Raji (cell line): Measurements from ENCODE around the gene ILKAP.

Experiments used
- POLR2A ChIP-seq: IDR thresholded peaks from 2 replicates; pipeline ENCODE4 v1.6.1; 2011; ENCODE audit warnings: low read depth, low read length, control low read depth; ENCODE audit not compliant: insufficient read depth

Gene ILKAP, protein sequence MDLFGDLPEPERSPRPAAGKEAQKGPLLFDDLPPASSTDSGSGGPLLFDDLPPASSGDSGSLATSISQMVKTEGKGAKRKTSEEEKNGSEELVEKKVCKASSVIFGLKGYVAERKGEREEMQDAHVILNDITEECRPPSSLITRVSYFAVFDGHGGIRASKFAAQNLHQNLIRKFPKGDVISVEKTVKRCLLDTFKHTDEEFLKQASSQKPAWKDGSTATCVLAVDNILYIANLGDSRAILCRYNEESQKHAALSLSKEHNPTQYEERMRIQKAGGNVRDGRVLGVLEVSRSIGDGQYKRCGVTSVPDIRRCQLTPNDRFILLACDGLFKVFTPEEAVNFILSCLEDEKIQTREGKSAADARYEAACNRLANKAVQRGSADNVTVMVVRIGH

DNA sequence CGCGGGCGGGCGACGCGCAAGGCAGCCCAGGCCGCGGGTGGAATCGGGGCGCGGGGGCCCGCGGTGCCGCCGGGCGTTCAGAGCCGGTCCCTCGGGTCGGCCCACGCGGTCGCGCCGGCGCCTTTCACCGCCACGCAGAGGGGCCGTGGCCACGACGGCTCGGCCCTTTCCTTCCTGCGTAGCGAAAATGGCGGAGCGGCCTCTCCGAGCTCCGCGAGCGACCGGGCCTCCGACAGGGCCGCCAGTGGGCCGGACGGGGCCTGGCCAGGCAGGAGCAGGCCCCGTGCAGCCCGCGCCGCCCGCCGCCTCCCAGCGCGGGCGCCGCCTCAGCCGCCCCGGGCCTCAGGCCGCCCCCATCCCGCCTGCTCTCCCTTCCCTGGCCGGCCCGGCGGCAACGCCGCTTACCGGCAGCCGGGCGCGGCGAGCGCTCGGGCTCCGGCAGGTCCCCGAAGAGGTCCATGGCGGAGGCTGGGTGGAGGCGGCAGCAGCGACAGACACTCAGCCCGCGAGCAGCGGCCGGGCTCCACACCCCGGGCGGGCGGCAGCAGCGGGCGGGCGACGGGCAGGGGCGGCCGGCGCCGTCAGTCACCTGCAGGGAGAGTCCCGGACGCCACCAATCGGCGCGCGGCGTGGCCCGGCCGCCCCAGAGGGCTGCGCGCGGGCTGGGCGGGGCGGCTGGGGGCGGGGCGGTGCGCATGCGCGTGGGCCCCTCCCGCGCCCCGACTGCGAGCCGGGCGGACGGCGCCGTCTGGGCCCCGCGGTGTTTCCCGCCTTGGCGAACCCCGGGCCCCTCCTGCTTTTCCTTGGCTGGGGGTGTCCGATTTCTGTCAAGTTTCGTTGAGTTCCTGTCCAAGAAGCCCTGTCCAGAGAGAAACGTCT is at the start of gene ILKAP:
TSS of gene ILKAP (minus strand) at position 602 of the 879 bp plus-strand sequence. CDS start at position 460, 142 bp downstream.
- peak; percentile 72 for TF ChIP-seq POLR2A

DNA sequence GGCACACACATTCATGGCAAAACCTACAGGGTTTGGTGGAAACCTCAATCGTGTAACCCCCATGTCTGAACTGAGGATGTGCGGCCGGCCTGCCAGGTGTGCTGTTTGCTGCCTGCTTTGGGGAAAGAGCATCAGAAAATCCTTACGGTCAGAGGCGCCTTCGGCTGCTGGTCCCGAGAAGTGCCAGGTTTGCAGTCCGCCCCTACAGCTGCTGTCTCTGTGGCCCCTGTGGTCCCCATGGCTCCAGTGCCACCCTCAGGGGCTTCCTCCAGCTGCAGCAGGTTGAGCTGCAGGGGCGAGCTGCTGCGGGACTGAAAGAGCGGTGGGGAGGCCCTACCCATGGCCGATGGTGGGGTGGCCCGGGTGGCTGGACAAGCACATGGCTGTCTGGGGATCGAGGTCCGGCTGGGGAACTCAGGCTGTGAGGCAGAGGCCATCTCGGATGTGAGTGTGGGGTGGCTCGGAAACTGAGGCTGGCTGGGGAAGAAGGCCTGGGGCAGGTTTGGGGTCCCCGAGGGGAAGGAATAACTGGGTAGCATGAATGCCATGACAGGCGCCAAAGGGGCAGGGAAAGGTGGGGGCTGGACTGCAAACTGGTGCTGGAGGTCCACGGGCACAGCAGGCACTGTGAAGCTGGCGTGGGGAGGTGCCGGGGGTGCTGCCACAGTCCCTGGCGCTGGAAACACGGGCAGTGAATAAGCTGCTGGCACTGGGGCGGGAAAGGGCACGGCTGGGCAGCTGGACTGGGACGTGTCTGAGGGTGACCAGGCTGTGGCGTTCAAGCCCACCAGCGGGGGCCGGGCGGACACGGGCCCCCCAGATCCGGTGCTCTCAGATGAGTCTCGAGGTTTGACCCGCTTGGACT is 49.5 kb upstream of the ILKAP start:
- TF ChIP-seq POLR2A: no peak

DNA sequence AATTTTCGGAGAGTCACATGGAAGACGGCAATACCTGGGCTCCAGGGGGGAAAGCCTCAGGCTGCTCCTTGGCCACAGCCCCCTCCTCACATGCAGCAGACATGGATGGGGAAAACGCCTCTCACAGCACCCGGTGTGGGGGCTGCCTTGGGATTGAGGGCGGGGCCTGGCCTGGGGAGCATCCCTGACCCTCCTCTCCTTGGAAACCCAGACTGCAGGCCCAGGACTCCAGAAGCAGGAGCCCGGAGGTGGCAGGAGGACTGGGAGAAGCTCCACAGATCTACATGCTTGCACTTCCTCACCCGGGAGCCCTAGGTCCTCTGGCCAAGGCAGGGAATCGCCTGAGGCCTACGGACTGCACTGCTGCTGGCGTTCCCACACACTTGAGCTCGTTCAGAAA is 48.5 kb upstream of the ILKAP start:
- no peak for TF ChIP-seq POLR2A

DNA sequence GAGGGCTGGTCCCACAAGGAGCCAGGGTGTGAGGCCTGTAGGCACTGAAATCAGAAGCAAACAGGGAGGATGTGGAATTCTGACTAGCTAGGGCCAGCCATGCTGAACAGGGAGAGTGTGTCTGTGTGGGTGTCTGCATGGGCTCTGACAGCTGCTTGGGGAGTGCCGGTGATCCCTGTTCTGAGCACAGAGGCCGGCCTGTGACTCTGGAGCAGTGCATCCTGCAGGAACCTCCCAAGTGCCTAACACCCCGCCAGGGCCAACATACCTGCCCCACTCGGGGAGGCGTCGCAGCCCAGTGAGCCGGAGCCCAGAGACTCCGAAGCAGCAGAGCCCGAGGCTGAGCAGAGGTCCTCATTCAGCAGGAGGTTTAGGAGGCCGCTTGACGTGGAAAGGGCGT is 47.8 kb upstream of the ILKAP start:
- no peak for TF ChIP-seq POLR2A

DNA sequence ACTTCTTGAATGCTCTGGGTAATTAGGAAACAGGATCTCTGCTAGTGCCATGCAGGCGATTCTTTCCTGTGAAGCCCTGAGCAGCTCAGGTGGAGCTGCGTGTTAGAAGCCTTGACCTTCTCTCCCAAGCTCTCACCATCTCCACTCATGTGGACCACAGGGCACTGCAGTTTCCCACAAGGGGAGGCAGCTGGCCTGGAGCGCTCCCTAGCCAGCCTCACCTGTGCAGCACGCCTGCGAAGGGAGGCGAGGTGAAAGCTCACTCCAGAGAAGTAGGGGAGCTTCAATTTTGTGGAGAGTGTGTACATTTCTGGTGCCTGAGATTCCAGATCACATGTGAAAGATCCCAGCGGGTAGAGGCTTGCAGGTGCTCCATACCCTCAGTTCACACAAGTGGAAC is 47.4 kb upstream of the ILKAP start:
- no peak for TF ChIP-seq POLR2A

DNA sequence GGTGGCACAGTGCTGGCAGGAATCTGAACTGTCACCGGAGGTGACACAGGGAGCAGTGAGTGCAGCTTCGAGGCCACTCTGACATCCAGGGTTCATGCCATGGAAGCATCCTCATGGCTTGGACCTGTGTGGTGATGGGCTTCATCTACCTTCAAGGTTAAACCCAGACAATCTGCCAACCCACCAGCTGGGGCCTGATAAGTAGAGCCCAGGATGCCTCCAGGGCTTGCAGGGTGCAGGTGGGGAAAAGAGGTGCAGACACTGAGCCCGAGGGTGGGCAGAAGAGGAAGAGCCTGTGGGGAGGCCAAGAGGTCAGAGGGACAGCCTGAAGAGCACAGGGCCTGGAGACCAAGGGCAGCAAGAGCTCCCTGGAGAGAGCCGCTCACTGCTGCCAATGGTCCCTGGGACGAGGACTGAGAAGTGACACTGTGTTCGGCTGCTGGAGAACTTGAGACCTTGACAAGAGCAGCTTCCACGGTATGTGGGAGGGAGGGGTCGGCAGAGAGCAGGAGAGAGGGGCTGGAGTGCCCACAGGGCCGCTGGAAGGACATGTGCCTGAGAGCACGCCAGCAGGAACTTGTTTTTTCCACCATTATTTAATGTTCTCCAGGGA is 44.5 kb upstream of the ILKAP start:
- TF ChIP-seq POLR2A: no peak

DNA sequence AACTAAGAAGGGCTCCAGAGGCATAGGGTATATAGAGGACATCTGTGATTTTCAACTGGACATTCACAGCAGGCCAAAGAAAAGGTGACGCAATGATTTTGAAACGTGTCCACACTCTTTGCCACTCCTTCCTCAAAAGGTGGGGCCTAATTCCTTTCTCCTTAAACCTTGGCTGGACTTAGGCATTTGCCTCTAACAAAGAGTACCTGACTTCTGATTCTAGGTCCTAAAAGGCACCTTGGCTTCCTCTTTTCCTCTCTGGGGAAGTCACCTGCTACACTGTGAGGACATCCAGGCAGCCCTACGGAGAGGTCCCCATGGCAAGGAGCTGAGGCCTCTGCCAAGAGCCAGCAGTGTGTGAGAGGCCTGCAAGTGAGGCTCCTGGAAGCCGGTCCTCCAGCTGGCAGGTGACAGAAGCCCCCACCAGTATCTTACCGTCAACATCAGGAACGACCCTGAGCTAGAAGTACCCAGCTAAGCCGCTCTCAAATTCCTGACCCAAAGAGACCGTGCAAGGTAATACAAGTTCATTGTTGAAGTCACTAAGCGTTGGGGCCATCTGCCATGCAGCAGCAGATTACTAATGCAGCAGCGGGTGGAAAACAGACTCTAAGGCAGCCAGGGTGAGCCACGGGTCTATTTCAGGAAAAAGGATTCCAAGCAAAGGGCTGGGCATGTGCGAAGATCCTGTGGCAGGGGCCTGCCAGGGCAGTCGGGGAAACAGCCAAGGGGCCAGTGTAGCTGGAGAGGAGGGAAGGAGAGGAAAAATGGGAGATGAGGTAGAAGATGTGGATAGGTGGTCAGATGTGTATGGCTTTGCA is 43.7 kb upstream of the ILKAP start:
- TF ChIP-seq POLR2A: no peak

DNA sequence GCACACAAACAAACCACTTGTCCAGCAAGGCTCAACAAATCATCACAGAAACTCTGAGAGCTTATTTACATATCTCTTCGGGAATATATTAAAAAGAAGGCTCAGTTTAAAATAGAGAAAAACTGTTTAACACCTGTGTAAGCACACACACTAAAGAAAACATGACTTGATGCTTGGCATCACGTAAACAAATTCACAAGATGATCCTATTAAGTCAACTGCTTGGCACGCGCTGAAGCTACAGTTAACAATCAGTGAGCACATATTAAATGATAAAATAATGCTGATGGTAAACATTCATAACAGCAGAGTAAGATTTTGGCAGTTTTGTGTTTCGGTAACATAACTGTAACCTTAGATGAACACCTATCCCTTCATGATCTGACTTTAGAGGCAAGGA is 40.7 kb upstream of the ILKAP start:
- TF ChIP-seq POLR2A: no peak

DNA sequence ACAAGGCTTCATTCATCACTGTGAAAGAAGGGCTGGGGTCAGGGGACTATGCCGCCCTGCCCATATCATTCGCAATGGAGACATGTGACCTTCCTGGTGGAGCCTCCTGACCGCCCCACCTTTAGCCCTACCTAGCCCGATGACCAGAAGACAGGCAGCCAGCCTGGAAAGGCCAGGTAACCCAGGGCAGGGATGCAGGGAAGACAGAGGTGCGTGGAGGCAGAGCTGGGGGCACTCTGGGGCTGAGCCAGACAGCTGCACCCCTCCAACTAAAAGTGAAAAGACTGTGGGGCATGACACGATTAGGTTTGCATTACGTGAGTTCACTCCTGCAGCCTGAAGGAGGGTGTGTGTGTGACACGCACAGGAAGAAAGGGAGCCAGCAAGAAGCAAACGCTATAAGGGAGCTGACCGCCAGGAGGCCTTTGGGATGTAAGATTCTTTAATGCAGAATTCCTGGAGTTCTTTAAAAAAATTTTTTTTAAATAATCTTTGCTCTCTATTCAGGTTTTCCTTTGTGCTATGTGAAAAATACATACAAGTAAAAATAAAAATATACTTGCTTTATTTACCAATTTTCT is 40.1 kb upstream of the ILKAP start:
- TF ChIP-seq POLR2A: no peak

DNA sequence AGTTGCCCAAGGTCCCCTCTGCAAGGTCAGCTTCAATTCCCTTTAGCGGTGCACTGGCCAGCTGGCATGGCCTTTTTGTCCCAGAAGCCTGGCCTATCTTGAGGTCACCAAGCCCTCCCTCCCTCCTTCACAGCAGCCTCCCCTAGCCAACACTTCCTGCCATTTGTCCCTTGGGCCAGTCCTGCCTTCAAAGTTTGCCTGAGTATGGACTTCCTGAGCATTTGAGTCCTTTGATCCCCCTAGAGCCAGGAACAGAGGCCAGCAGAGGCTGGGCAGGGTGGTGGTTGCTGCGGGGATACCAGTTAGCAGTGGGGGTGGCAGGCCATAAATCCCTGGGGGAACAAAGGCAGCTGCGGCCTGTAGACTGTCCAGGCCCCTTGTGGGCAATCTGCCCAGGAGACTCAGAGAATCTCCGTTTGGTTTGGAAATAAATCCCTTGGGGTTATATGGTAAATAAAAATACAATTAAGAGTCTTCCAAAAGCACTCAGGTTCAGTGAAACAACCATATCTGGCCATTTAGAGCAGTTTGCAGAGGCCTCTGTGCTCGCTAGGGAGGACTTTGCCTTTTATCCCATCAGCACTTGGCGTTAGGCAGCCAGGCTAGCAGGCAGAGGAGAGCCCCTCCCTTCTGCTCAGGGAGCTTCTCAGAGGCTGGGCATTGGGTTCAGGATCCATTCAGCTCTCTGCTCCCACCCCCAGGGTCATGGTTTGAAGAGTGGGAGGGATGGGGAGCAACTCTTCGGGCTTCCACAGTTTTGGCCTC is 39.4 kb upstream of the ILKAP start:
- TF ChIP-seq POLR2A: no peak

DNA sequence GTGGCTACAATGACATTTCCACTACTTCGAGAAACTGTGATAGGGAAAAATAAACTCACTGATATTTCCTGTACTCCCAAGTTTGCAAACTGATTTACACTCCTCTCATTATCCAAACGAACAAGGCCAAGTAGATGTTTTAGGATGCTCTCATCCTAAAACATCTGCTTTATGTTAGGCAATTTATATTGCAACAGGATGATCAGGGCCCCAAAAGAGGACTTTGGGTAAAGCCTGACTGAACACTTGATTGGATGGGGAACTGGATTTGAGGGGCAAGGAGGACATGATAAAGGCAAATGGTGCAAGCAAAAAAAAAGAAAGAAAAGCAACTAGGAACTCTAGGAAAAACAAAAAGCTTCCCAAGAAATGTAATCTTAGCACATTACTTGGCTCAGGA is 38.5 kb upstream of the ILKAP start:
- TF ChIP-seq POLR2A: no peak

DNA sequence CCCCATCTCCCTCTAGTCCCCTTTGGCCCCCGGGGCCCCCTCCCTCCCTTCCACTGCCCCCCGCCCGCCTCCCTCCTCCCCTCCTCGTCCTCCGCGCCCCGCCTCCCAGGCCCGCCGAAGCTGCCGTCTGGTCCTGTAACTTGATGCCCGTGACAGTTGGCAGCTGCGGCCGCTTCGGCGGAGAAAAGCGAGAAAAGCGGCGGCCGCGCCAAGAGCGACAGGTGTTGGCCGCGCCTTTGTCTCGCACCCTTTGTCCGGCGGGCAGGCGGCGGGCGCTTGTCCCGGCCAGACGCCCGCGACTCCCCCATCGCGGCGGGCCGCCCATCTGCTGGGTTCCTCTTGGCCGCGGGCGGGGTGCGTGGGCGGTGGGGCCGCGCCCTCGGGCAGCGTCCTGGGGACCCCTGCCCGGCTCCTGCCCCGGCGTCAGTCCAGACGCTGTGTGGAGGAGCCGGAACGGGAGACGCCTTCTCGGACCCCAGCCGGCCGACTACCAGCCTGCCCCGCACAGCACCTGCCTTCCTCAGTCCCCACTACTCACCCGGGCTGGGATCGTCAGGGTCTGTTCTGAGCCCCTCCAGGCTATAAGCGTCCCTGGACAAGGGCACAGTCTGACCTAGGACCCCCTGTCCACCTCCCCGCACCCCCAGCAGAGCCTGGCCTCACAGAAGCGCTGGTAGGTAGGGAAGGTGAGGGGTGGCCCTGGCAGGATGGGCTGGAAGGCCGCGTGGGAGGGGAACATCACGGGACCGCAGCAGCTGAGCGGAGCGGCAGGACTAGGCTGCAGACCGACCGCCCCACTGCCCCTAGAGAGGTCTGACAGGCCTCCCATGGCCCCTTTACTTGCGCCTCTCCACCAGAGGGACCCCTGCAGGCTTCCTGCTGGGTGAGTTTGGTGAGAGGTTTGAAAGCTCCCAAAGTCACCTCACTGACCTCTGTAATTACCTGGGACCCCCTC is 37.5 kb upstream of the ILKAP start:
- TF ChIP-seq POLR2A: no peak
